Uterus (tissue), 4 donors: ENCODE results near the gene FRMD5. TPM values are rescaled to one million over a fixed set of nuclear protein-coding genes. Genes with fewer than 3 reads are reported as not detected.

Experiments
- DNase-seq, 2 donors: peaks; one replicate each; pipeline ENCODE4 v3.0.0-alpha.2; 2019 to 2020
- H3K27ac ChIP-seq, 2 donors: fragments of 200-600 bp; sonication (generic); 1 replicate in 1 of 2; 2 replicates in 1 of 2; pipeline ENCODE4 v1.5.1; 2016 to 2018
- H3K27me3 ChIP-seq, 2 donors: fragments of 200-600 bp; sonication (generic); one replicate each; pipeline ENCODE4 v1.5.1; 2018 to 2019; ENCODE audit warnings: control low read depth in 1 of 2
- H3K36me3 ChIP-seq, 2 donors: fragments of 200-600 bp; sonication (generic); one replicate each; pipeline ENCODE4 v1.5.1; 2019; ENCODE audit warnings: control low read depth in 1 of 2
- H3K4me1 ChIP-seq, 2 donors: fragments of 200-600 bp; sonication (generic); one replicate each; pipeline ENCODE4 v1.5.1; 2018 to 2019; ENCODE audit warnings: control low read depth in 1 of 2
- H3K4me3 ChIP-seq, 2 donors: fragments of 200-600 bp; sonication (generic); 1 replicate in 1 of 2; 2 replicates in 1 of 2; pipeline ENCODE4 v1.5.1; 2018 to 2019; ENCODE audit warnings: mild to moderate bottlenecking in 1 of 2
- H3K9me3 ChIP-seq, 2 donors: fragments of 200-600 bp; sonication (generic); one replicate each; pipeline ENCODE4 v1.5.1; 2019; ENCODE audit warnings: control low read depth in 1 of 2
- POLR2A ChIP-seq, 2 donors: fragments of 450-650 bp; IDR thresholded peaks; one replicate each; pipeline ENCODE4 v1.6.1; 2016; ENCODE audit warnings: antibody characterized with exemption in 2 of 2, mild to moderate bottlenecking in 1 of 2, moderate library complexity in 1 of 2
- intact Hi-C: fragments of 100-400 bp; cut with DNase I; formaldehyde crosslinking; loops from one replicate; pipeline ENCODE4 v1.15.1; 2023; ENCODE audit warnings: low total_unique reads
- total RNA-seq, 4 donors: library from RNA; depleted of rRNA in 3 of 4; stranded (reverse); fragments of >200 nt in 3 of 4; gene quantifications; one replicate each; pipeline versions ENCODE4 v1.1.0 to v1.2.4, GENCODE V29; 2014 to 2023
- TF ChIP-seq, protein P1 (sequence below), 4 experiments: fragments of 200-600 bp in 2 of 4; fragments of 450-650 bp in 2 of 4; sonication (generic) in 2 of 4; IDR thresholded peaks; one replicate each; pipeline ENCODE4 v1.5.1; 2016 to 2019; ENCODE audit warnings: antibody characterized with exemption in 4 of 4, mild to moderate bottlenecking in 2 of 4, moderate library complexity in 1 of 4
- donor health status: DM: yes; HTN: yes; CAD: no.

FRMD5 gene
- total RNA-seq, 4 donors from 2014 or later = 0.37 to 1.0 TPM; not detected in 2

GRCh38 chr15:44173813-44174212, 21.3 kb downstream of the FRMD5 start:
- H3K27me3 ChIP-seq = no peaks in the 10 kb centered on the region
- no peaks in the 10 kb centered on the region for H3K36me3 ChIP-seq
- TF ChIP-seq POLR2A (IDR thresholded peaks at IDR 0.05) = no peak
- TF ChIP-seq, protein P1, sequence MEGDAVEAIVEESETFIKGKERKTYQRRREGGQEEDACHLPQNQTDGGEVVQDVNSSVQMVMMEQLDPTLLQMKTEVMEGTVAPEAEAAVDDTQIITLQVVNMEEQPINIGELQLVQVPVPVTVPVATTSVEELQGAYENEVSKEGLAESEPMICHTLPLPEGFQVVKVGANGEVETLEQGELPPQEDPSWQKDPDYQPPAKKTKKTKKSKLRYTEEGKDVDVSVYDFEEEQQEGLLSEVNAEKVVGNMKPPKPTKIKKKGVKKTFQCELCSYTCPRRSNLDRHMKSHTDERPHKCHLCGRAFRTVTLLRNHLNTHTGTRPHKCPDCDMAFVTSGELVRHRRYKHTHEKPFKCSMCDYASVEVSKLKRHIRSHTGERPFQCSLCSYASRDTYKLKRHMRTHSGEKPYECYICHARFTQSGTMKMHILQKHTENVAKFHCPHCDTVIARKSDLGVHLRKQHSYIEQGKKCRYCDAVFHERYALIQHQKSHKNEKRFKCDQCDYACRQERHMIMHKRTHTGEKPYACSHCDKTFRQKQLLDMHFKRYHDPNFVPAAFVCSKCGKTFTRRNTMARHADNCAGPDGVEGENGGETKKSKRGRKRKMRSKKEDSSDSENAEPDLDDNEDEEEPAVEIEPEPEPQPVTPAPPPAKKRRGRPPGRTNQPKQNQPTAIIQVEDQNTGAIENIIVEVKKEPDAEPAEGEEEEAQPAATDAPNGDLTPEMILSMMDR (IDR thresholded peaks at IDR 0.05) = no peak
- intact Hi-C loops = no loop called here
- no peaks in the 10 kb centered on the region for H3K4me1 ChIP-seq
- H3K9me3 ChIP-seq = no peaks in the 10 kb centered on the region
- no peak overlapping the region for H3K27ac ChIP-seq
- DNase-seq = no peak
- H3K4me3 ChIP-seq = no peak overlapping the region

DNA sequence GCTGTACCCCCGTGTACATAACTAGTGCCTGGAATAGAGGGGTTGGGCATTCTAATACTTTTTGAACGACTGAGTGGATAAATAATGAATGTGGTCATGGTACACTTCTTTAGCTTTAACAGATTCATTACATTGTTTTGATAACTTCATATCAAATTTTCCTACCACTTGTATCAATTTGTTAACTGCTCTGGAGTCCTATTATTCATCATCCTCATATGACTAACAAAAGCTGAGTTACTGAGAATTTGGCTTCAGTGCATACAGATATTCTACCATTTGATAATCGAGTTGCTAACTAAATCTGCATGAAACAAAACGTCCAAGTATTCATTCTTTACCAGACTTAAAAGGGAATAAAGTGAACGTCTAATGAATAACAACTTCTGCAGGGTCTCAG, 31.7 kb downstream of the FRMD5 start:
- intact Hi-C loops = no loop called here
- no peaks in the 10 kb centered on the region for H3K9me3 ChIP-seq
- DNase-seq = no peak
- H3K4me3 ChIP-seq = no peak overlapping the region
- no peaks in the 10 kb centered on the region for H3K36me3 ChIP-seq
- H3K4me1 ChIP-seq = no peaks in the 10 kb centered on the region
- H3K27ac ChIP-seq = no peak overlapping the region
- TF ChIP-seq, protein P1 (IDR thresholded peaks at IDR 0.05) = no peak
- no peak for TF ChIP-seq POLR2A (IDR thresholded peaks at IDR 0.05)
- no peaks in the 10 kb centered on the region for H3K27me3 ChIP-seq

- TF ChIP-seq, protein P1 (IDR thresholded peaks at IDR 0.05) = no peak
- TF ChIP-seq POLR2A (IDR thresholded peaks at IDR 0.05) = no peak
- DNase-seq = no peak
- no peaks in the 10 kb centered on the region for H3K9me3 ChIP-seq
- no peaks in the 10 kb centered on the region for H3K4me1 ChIP-seq
- intact Hi-C loops = no loop called here
- no peaks in the 10 kb centered on the region for H3K27me3 ChIP-seq
- H3K4me3 ChIP-seq = no peak overlapping the region
- H3K27ac ChIP-seq = no peak overlapping the region
- H3K36me3 ChIP-seq = no peaks in the 10 kb centered on the region
Measured at GRCh38 chr15:44160796-44161195, 34.3 kb downstream of the FRMD5 start.

DNA sequence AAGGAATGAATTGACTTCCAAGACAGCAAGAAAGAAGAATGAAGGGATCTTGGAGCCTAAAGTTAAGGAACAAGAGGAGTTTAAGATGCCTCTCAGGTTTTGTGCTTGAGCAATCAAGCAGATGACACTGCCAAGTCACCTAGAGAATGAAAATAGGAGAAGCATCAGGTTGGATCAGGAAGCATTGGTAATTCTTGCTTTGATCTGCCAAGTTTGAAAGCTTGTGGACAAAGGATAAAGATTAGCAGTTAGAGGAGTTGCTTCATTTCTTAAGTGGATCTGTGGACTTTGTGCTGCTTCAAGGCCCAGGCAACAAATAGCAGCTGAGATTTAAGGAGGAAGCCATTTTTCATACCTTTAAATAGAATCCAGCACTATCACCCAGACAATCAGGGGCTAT, 35.6 kb downstream of the FRMD5 start:
- intact Hi-C loops = no loop called here
- H3K4me3 ChIP-seq = no peak overlapping the region
- H3K4me1 ChIP-seq = no peaks in the 10 kb centered on the region
- H3K27ac ChIP-seq = no peak overlapping the region
- H3K36me3 ChIP-seq = no peaks in the 10 kb centered on the region
- no peak for DNase-seq
- H3K9me3 ChIP-seq = no peaks in the 10 kb centered on the region
- H3K27me3 ChIP-seq = no peaks in the 10 kb centered on the region
- TF ChIP-seq POLR2A (IDR thresholded peaks at IDR 0.05) = no peak
- TF ChIP-seq, protein P1 (IDR thresholded peaks at IDR 0.05) = no peak

GRCh38 chr15:44158111-44158510, 37.0 kb downstream of the FRMD5 start:
- intact Hi-C loops = no loop called here
- Histone ChIP-seq H3K27me3 (no peaks in the 10 kb centered on the region), H3K9me3 (no peaks in the 10 kb centered on the region), H3K4me1 (no peaks in the 10 kb centered on the region), H3K4me3 (no peak overlapping the region), H3K27ac (no peak overlapping the region), H3K36me3 (no peaks in the 10 kb centered on the region)
- no peak for TF ChIP-seq POLR2A (IDR thresholded peaks at IDR 0.05)
- TF ChIP-seq, protein P1 (IDR thresholded peaks at IDR 0.05) = no peak
- DNase-seq = no peak
